Left ventricle myocardium inferior (tissue), 1 donor: Measurements from ENCODE around the gene ZSCAN10. TPM values are rescaled to one million over a fixed set of nuclear protein-coding genes. Genes with fewer than 3 reads are reported as not detected.
A peak's percentile ranks its signal among the peaks of the same experiment; 100 is the strongest.
"Not testable (repeated sequence)": the region's sequence is repeated elsewhere in the genome, so short reads cannot be mapped to it uniquely, and the experiment has no call there.

Experiments
- DNase-seq: peaks from one replicate; pipeline ENCODE4 v3.0.0-alpha.2; 2020
- H3K27ac ChIP-seq: fragments of 200-600 bp; replicated peaks from 2 replicates; pipeline ENCODE4 v1.8.0; 2021
- H3K27me3 ChIP-seq: fragments of 200-600 bp; 2 replicates; pipeline ENCODE4 v1.8.0; 2021; ENCODE audit warnings: low read depth
- H3K36me3 ChIP-seq: fragments of 200-600 bp; 2 replicates; pipeline ENCODE4 v1.8.0; 2021
- H3K4me1 ChIP-seq: fragments of 200-600 bp; 2 replicates; pipeline ENCODE4 v1.8.0; 2021
- H3K4me3 ChIP-seq: fragments of 200-600 bp; 2 replicates; pipeline ENCODE4 v1.8.0; 2021; ENCODE audit warnings: mild to moderate bottlenecking, moderate library complexity
- H3K9me3 ChIP-seq: fragments of 200-600 bp; replicated peaks from 2 replicates; pipeline ENCODE4 v1.8.0; 2021
- CTCF ChIP-seq: fragments of 200-600 bp; IDR thresholded peaks from 2 replicates; pipeline ENCODE4 v1.8.0; 2021; ENCODE audit warnings: antibody characterized with exemption, mild to moderate bottlenecking, borderline replicate concordance
- intact Hi-C: fragments of 100-400 bp; cut with micrococcal nuclease; formaldehyde crosslinking; loops from one replicate; pipeline ENCODE4 v1.11.0; 2022
- total RNA-seq: library from RNA; stranded (reverse); fragmentation: NEBNext Ultra II Directional; extraction: Animal tissue kit (Norgen Biotek cat#: 25700); gene quantifications from one replicate; pipeline ENCODE4 v1.2.1, GENCODE V29; 2021
- donor health status: DM: no; HTN: yes; CAD: no; lungs with severe emphysema.

The ZSCAN10 gene
- total RNA-seq, 1 donor from 2014 or later: not detected

DNA sequence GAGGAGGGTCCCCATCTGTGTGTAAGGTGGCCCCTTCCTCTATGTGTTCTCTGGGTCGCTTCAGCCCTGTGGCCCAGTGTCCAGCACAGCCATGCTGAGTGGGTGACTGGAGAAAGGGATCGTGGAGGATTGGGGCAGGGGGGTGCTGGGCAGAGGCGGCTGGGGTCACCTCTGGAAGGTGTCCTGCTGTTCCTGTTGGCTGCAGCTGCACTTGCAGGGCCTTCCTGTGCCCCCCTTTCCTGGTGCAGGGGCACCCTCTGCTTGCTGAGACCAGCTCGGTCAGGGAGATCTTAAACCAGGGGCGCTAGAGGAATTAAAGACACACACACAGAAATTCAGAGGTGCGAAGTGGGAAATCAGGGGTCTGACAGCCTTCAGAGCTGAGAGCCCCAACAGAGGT is 22.5 kb downstream of the ZSCAN10 start:
- no peak overlapping the region for H3K4me3 ChIP-seq
- no peaks in the 10 kb centered on the region for H3K9me3 ChIP-seq
- H3K27ac ChIP-seq: peak overlapping the region; percentile 16
- H3K36me3 ChIP-seq: peaks cover 3% of the 10 kb centered on the region
- peaks cover 11% of the 10 kb centered on the region for H3K4me1 ChIP-seq
- no peaks in the 10 kb centered on the region for H3K27me3 ChIP-seq
- intact Hi-C loops: no loop called here
- no peak for TF ChIP-seq CTCF
- DNase-seq: no peak

DNA sequence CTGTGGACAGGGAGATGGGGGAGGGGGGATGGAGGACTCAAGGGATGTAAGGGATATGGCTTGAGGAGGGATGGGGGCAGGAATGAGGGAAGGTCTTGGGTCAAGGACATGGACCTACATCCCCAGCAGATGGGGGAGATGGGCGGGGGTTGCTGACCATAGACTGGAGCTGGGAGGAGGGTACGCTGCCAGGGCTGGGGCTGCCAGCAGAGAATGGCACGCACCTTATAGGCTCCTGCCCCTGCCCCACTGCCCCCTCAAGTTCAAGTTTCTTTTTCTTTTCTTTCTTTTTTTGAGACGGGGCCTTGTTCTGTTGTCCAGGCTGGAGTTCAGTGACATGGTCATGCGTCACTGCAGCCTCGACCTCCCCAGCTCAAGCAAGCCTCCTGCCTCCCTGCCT is 23.1 kb downstream of the ZSCAN10 start:
- Histone ChIP-seq H3K4me1 (peaks cover 11% of the 10 kb centered on the region), H3K27ac (peak overlapping the region; percentile 16)
- H3K9me3 ChIP-seq, H3K4me3 ChIP-seq, intact Hi-C loops, H3K36me3 ChIP-seq, DNase-seq, H3K27me3 ChIP-seq: not testable (repeated sequence)

DNA sequence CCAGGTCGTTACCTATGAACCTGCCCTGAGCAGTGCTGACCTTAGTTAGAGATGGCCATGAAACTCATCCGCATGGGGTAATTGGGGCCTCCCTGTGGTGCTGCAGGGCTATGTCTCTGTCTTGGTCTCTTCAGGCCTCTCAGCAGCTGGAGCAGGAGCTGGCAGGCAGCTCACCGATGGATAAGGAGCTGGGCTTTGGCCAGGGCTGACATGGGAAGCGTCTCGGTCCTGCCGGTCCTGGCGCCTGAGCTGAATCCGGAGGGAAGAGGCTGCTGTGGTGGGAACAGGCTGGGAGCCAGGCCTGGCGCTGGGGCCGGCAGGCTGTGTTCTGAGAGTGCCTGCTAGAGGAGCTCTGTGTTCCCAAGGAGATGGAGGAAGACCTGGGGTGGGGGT is 23.6 kb downstream of the ZSCAN10 start:
- TF ChIP-seq CTCF: no peak
- no peaks in the 10 kb centered on the region for H3K27me3 ChIP-seq
- H3K9me3 ChIP-seq: no peaks in the 10 kb centered on the region
- intact Hi-C loops: no loop called here
- no peak overlapping the region for H3K4me3 ChIP-seq
- DNase-seq: peak; percentile 65
- H3K36me3 ChIP-seq: peaks cover 3% of the 10 kb centered on the region
- H3K4me1 ChIP-seq: peaks cover 11% of the 10 kb centered on the region
- H3K27ac ChIP-seq: peak overlapping the region; percentile 33

GRCh38 chr16:3074860-3075522 is 24.1 kb downstream of the ZSCAN10 start:
- no peak for TF ChIP-seq CTCF
- intact Hi-C loops: no loop called here
- Histone ChIP-seq H3K36me3 (peaks cover 3% of the 10 kb centered on the region), H3K27ac (peak overlapping the region; percentile 33), H3K4me1 (peaks cover 11% of the 10 kb centered on the region), H3K9me3 (no peaks in the 10 kb centered on the region), H3K4me3 (no peak overlapping the region), H3K27me3 (no peaks in the 10 kb centered on the region)
- no peak for DNase-seq

DNA sequence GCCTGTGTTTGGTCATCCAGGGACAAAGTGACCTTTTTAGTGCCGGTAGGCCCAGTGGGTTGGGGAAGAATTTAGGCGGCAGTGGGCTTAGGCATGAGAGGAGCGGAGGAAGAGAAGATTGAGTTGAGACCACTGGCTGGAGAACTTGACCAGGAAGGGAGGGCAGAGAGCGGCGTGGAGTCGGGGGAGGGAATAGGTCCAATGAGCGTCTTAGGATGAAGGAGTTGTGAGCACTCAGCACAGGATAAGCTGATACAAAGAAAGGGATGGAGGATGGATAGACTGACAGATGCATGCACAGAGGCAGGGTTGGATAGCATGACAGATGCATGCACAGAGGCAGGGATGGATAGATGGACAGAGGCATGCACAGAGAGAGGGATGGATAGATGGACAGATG is 25.6 kb downstream of the ZSCAN10 start:
- DNase-seq: no peak
- intact Hi-C loops: no loop called here
- TF ChIP-seq CTCF: no peak
- no peak overlapping the region for H3K4me3 ChIP-seq
- H3K4me1 ChIP-seq: peaks cover 12% of the 10 kb centered on the region
- no peaks in the 10 kb centered on the region for H3K27me3 ChIP-seq
- peaks cover 5% of the 10 kb centered on the region for H3K36me3 ChIP-seq
- H3K9me3 ChIP-seq: no peaks in the 10 kb centered on the region
- H3K27ac ChIP-seq: no peak overlapping the region

- H3K27me3 ChIP-seq, DNase-seq, H3K9me3 ChIP-seq, intact Hi-C loops, H3K4me3 ChIP-seq, H3K27ac ChIP-seq: not testable (repeated sequence)
- Histone ChIP-seq H3K36me3 (peaks cover 12% of the 10 kb centered on the region), H3K4me1 (peaks cover 19% of the 10 kb centered on the region)
Observed at GRCh38 chr16:3072576-3073263, 26.4 kb downstream of the ZSCAN10 start.

DNA sequence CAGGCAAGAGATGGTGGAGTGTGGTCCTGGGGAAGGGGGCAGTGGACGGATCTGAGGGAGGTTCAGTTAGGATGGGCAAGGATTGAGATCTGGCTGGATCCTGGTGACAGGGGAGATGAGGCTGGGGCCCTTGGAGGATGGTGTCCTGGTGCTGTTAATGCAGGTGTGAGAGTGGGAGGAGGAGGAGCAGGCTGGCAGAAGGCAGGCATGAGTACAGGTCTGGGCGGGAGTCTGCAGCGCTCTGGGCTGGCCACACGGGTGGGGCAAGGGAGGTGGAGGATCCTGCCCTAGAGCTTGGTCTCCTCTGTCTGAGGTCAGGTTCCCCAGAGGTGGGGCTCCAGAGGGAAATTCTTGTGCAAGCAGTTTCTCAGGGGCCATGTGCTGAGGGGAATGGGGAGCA is 26.9 kb downstream of the ZSCAN10 start:
- H3K36me3 ChIP-seq, H3K9me3 ChIP-seq, H3K27ac ChIP-seq, DNase-seq, H3K4me3 ChIP-seq, intact Hi-C loops, H3K27me3 ChIP-seq: not testable (repeated sequence)
- H3K4me1 ChIP-seq: peaks cover 24% of the 10 kb centered on the region
